AG08395 (cell line): ENCODE results near the gene MPPE1.
"Not testable (repeated sequence)": the region's sequence is repeated elsewhere in the genome, so short reads cannot be mapped to it uniquely, and the experiment has no call there.

Experiments used
- DNase-seq: peaks from one replicate; pipeline ENCODE4 v3.0.0; 2012; ENCODE audit warnings: mixed read lengths, low spot score

Gene MPPE1

GRCh38 chr18:11925800-11926481 is 17.8 kb upstream of the MPPE1 start:
- DNase-seq = no peak

GRCh38 chr18:11923450-11923849 is 15.3 kb upstream of the MPPE1 start:
- DNase-seq = no peak

GRCh38 chr18:11919522-11919921 is 11.4 kb upstream of the MPPE1 start:
- DNase-seq = not testable (repeated sequence)

DNA sequence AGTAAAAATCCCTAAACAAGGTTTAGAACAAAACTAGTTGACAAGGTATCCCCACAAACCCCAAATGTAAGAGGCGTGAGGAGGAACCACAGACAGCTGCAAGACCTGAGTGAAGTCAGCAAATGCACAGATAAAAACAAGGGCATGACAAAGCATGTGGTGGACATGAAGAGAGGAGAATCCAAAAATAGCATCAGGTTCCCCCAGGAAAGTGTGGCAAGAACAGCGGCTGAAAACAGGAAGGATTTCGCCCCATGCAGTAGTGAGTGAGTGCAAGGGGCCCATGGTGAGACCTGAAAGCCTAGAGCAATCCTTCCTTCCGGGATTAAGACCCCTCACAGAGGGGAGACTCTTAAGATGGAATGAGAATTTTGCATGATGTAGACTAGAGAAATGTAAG is 8.8 kb upstream of the MPPE1 start:
- not testable (repeated sequence) for DNase-seq

DNA sequence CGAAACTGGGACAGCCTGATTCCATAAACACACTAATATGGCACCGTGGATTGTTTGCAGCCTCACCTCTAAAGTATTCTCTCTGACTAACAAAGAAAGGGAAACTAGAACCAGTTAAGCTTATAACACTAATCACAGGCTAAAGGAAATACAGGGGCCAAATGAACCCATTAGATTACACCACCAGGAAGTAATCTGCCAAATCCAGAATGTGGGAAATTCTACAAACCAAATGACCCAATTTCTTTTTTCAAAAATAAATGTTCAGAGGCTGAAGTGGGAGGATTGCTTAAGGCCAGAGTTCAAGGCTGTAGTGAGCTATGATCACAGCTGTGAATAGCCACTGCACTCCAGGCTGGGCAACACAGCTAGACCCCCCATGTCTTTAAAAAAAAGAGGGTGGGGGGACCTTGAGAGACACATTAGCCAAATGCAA is 1.5 kb upstream of the MPPE1 start:
- peak; percentile 51 for DNase-seq

DNA sequence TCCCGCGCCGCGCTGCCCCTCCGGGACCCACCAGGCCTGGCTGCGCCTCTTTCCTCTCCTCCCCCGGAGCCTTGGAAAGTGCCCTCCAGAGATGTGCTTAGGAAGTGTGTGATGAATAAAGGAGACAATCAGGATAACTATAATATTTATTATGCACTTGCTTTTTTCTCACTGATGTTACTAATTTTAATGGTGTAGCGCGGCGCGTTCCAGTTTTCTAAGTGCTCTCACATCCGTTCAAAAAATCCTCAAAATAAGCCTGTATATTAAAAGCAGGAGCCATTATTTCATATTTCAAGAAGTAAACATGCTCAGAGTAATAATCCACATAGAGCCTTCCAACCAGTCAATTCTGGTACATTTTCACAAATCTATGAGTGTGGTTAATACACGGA is 941 bp upstream of the MPPE1 start:
- DNase-seq = no peak

DNA sequence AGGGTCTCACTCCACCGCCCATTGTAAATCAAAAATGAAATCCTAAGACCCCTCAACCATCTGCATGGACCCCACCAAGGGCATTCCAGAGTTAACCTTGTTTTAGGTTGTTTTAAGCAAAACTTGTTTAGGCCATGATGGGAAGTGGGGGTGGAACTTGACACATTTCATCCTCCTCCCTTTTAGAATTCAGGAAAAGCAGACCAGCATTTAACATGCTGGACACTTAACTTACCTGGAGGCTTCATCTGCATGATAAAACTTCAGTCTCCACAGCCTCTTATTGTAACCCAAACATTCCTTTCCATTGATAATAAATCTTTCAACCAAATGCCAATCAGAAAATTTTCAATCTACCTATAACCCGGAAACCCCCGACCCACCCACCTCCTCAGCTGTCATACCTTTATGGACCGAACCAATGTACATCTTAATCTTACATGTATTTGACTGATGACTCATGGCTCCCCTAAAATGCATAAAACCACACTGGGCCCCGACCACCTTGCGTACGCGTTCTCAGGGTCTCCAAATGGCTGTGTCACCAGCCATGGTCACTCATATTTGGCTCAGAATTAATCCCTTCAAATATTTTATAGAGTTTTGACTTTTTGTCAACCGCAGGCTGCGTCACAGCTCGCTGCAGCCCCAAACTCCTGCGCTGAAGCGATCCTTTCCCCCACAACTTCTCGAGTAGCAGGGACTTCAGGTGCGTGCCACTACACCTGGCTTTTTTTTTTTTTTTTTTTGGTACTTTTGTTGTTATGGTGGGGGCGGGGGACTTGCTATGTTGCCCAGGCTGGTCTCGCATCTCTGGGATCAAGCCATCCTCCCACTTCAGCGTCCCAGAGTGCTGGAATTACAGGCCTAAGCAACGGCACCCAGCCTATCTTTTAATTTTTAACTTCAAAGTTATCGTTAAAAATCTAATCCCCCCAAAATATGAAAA is 917 bp downstream of the MPPE1 start:
- no peak for DNase-seq

DNA sequence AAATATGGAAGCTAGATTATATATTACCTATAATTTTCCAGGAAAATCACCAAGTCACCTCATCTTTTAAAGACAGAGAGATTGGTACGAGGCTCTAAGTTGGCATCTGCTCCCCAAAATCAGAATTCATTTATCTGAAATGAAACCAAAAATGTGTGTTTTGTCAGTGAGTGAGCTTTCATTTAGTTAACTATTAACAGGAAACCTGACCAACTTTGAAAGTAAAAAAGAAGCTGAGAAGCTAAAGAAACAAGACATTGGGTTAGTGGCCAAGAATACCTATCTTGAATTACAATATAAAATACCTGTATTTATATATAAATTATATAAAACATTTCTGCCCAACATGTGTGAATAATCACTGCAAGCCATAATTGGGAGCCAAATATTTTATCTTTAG is 1.9 kb downstream of the MPPE1 start:
- DNase-seq = no peak

DNA sequence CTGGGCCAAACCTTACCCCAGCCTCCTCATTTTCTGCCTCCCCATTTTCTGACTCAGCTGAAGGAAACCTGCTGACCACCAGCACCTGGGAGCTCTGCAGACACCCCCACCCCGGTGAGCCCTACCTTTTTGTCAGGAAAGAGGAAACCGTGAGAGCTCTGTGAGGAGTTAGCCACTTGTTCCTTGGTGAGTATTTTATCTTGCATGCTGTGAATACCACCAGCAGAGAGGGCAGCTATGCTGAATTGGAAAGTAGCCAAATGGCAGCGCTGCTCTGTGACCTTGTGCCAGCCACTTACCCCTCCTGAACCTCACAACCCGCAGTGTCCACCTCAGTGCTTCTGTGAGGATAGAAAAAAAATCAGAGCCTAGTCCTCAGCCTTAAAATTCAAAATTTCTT is 2.5 kb downstream of the MPPE1 start:
- DNase-seq = no peak

- DNase-seq = no peak
These were observed 5.4 kb downstream of the MPPE1 start for GRCh38 chr18:11902522-11903292.

- DNase-seq = no peak
These were observed 6.2 kb downstream of the MPPE1 start for GRCh38 chr18:11901826-11902438.

DNA sequence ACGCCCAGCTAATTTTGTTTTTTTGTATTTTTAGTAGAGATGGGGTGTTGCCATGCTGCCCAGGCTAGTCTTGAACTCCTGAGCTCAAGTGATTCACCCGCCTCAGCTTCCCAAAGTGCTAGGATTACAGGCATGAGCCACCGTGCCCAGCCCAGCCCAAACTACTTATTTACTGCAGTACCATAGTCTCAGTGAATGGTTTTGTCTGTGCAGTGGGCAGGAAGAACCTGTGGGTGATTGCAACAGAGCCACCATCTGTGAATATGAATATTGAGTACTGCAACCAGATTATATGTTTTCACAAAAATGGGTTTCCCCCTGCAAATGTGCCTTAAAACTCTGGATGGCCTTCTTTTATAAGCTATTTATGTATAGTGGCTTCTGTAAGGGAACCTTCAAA is 9.1 kb downstream of the MPPE1 start:
- no peak for DNase-seq

DNA sequence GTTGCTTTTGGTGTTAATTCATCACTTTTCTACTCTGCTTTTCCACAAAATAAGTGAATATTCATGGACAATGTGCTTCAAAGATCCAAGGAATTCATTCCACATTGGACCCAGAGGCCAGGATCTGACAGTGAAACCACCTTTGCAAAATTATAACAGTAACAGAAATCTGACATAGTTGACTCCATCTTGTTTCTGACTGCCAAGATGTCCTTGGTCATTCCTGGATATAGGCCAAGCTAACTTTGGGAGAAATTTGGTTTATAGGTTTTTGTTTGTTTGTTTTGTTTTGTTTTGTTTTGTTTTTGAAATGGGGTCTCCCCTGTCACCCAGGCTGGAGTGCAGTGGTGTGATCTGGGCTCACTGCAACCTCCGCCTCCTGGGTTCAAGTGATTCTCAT is 10.3 kb downstream of the MPPE1 start:
- no peak for DNase-seq

DNA sequence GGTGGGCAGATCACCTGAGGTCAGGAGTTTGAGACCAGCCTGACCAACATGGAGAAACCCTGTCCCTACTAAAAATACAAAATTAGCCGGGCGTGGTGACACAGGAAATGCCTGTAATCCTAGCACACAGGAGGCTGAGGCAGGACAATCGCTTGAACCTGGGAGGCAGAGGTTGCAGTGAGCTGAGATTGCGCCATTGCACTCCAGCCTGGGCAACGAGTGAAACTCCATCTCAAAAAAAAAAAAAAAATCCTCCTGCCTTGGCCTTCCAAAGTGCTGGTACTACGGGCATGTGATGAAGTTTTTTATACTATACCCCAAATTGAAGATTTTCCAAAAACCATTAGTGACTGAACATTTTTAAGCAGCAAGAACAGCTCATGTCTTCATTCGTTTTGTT is 15.7 kb downstream of the MPPE1 start:
- DNase-seq = not testable (repeated sequence)

GRCh38 chr18:11891737-11892136 is 16.4 kb downstream of the MPPE1 start:
- DNase-seq = no peak

GRCh38 chr18:11889284-11889683 is 18.8 kb downstream of the MPPE1 start:
- DNase-seq = no peak

- DNase-seq = no peak
These were observed 19.4 kb downstream of the MPPE1 start for GRCh38 chr18:11888726-11889125.

- no peak for DNase-seq
These were observed 20.6 kb downstream of the MPPE1 start for GRCh38 chr18:11887328-11888128.

DNA sequence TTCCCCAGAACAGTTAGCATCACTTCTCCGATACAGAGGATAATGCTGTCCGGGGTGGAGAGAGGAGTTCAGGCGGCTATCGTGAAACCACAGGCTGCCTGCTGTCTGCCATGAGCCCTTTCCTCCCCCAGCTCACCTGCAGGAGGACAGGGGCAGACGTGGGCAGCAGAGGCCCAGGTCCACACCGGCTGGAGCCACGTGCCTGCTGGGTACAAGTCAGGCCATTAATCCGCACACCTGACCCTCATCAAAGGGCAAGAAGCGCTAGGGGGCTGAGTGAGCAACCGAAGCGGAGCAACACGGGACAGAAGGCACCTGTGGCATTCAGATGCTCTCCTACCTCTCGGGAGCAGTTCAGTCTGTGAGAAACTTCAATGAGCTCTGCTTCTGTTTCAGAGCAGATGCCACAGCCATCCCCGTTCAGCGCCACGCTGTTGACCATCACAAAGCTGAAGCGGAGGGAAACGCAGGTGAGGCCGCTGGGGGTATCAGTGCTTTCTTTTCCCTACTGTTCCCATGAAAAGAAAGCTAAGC is 21.5 kb downstream of the MPPE1 start:
- DNase-seq = no peak

DNA sequence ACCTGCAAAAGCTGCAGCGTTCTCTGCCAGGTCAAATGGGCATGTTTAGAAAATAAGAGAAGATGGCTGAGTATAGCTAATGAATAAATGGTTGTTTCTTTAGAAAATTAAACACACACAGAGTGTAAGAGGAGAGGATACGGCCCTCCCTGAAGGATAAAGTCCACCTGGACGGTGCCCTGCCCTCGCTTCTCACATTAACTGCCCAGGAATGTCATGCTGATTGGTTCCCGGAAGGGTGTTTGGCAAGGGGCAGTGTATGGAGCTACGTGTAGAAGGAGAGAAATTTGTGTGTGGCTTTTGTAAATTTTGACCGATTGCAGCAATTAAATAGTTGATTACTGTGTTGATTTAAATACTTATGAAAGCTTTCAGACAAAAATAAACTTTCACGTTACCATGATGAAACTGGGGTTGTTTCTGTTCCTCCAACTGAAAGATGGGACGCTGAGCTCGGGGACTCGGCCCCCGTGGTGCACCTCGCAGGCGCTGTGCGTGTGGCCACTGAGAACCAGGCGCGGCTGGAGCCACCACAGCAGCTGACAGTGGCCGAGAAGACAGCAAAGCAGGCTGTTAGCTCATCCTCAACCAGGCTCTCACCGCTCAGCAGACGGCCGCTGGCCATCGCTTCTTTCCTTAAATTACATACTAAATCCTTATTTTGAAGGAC is 22.7 kb downstream of the MPPE1 start:
- DNase-seq = no peak
